ENCODE data around the gene STAT1. TPM values are rescaled to one million over a fixed set of nuclear protein-coding genes. Genes with fewer than 3 reads are reported as not detected.
"Not testable (repeated sequence)": the region's sequence is repeated elsewhere in the genome, so short reads cannot be mapped to it uniquely, and the experiment has no call there.

Gene STAT1
- polyA plus RNA-seq, 1 donor from 2014 or later = 4.9 TPM

DNA sequence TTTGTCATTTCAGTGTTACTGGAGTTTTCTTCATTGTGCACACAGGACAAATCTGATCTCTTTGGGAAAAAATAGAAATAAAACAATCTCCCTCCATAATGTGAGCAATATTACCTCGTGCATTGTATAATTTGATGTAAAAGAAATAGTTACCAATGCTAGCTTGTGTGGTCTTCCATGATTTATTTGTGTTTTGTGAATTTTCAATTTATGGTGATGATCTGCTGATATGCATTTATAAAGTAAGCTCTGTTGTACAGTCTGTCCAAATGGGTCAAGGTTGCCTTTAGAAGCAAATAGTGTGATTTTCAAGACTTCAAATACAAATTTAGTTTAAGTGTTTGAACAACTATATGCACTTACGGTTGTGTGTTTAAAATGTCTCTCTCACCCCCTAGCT, 50.9 kb downstream of the STAT1 start:
- Histone ChIP-seq H3K9ac (ENCODE audit: low read length) (no peak overlapping the region), H3K4me2 (ENCODE audit: low read length) (no peak overlapping the region), H4K20me1 (ENCODE audit: insufficient read depth) (no peaks in the 10 kb centered on the region), H3K27me3 (ENCODE audit: insufficient read depth, low read depth, low read length) (no peaks in the 10 kb centered on the region), H2AFZ (ENCODE audit: low read depth, low read length) (no peak overlapping the region), H3K36me3 (ENCODE audit: insufficient read depth, low read length) (no peaks in the 10 kb centered on the region), H3K79me2 (replicated peaks; ENCODE audit: insufficient read depth, low read length) (no peaks in the 10 kb centered on the region), H3K9me3 (ENCODE audit: low read length) (no peaks in the 10 kb centered on the region), H3K27ac (ENCODE audit: low read length) (no peak overlapping the region), H3K9me2 (ENCODE audit: insufficient read depth, low read length) (no peaks in the 10 kb centered on the region), H3F3A (ENCODE audit: insufficient read depth, low read length, poor library complexity, severe bottlenecking) (no peaks in the 10 kb centered on the region), H3K4me3 (ENCODE audit: low read length) (no peak overlapping the region)
- TF ChIP-seq EP300 (conservative IDR thresholded peaks at IDR 0.05; ENCODE audit: poor library complexity, severe bottlenecking) (no peak), RAD21 (conservative IDR thresholded peaks at IDR 0.05) (no peak), SMC3 (conservative IDR thresholded peaks at IDR 0.05; ENCODE audit: poor library complexity) (no peak)

DNA sequence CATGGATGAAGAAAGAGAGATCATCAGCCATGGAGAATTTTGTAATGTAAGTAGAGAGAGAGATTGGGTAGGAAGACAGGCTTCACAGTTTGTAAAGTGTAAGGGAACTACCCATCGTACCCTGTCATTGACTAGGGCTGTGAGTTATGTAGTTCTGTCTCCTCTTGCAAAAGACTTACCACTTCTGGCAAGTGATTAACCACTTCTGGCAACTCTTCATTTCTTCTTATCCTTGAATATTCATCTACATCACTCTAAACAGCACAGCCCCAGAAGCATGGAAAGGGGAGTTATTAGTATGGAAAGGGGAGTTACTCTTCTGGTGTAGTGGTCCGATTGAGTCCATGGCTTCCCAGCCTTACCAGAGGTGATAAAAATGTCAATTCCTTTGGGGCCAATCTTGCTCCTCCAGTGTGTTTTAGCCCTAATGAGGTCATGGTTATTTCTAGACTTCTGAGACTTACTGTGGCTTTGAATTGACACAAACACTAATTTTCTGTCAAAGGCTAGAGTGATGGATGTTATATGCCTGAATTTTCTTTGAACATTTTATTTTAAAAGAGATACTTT, 52.0 kb downstream of the STAT1 start:
- TF ChIP-seq POLR2AphosphoS5 (IDR thresholded peaks at IDR 0.05) (no peak), EP300 (conservative IDR thresholded peaks at IDR 0.05; ENCODE audit: poor library complexity, severe bottlenecking) (no peak), EZH2 (IDR thresholded peaks at IDR 0.05; ENCODE audit: borderline replicate concordance, insufficient read depth, low read length, poor library complexity, severe bottlenecking) (no peak), RAD21 (conservative IDR thresholded peaks at IDR 0.05) (no peak), MXI1 (conservative IDR thresholded peaks at IDR 0.05; ENCODE audit: poor library complexity, severe bottlenecking) (no peak), TAF1 (IDR thresholded peaks at IDR 0.05; ENCODE audit: low read depth) (no peak), SMC3 (conservative IDR thresholded peaks at IDR 0.05; ENCODE audit: poor library complexity) (no peak), REST (IDR thresholded peaks at IDR 0.05; ENCODE audit: borderline replicate concordance) (no peak)
- TF ChIP-seq, protein P1, sequence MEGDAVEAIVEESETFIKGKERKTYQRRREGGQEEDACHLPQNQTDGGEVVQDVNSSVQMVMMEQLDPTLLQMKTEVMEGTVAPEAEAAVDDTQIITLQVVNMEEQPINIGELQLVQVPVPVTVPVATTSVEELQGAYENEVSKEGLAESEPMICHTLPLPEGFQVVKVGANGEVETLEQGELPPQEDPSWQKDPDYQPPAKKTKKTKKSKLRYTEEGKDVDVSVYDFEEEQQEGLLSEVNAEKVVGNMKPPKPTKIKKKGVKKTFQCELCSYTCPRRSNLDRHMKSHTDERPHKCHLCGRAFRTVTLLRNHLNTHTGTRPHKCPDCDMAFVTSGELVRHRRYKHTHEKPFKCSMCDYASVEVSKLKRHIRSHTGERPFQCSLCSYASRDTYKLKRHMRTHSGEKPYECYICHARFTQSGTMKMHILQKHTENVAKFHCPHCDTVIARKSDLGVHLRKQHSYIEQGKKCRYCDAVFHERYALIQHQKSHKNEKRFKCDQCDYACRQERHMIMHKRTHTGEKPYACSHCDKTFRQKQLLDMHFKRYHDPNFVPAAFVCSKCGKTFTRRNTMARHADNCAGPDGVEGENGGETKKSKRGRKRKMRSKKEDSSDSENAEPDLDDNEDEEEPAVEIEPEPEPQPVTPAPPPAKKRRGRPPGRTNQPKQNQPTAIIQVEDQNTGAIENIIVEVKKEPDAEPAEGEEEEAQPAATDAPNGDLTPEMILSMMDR (IDR thresholded peaks at IDR 0.05; ENCODE audit: poor library complexity, severe bottlenecking) = no peak
- Histone ChIP-seq H3K79me2 (replicated peaks; ENCODE audit: insufficient read depth, low read length) (no peaks in the 10 kb centered on the region), H3F3A (ENCODE audit: insufficient read depth, low read length, poor library complexity, severe bottlenecking) (no peaks in the 10 kb centered on the region), H3K4me3 (ENCODE audit: low read length) (no peak overlapping the region), H3K4me2 (ENCODE audit: low read length) (no peak overlapping the region), H3K36me3 (ENCODE audit: insufficient read depth, low read length) (no peaks in the 10 kb centered on the region), H3K9me3 (ENCODE audit: low read length) (no peaks in the 10 kb centered on the region), H3K27me3 (ENCODE audit: insufficient read depth, low read depth, low read length) (no peaks in the 10 kb centered on the region), H3K27ac (ENCODE audit: low read length) (no peak overlapping the region), H3K9me2 (ENCODE audit: insufficient read depth, low read length) (no peaks in the 10 kb centered on the region), H2AFZ (ENCODE audit: low read depth, low read length) (no peak overlapping the region), H3K9ac (ENCODE audit: low read length) (no peak overlapping the region), H4K20me1 (ENCODE audit: insufficient read depth) (no peaks in the 10 kb centered on the region)

DNA sequence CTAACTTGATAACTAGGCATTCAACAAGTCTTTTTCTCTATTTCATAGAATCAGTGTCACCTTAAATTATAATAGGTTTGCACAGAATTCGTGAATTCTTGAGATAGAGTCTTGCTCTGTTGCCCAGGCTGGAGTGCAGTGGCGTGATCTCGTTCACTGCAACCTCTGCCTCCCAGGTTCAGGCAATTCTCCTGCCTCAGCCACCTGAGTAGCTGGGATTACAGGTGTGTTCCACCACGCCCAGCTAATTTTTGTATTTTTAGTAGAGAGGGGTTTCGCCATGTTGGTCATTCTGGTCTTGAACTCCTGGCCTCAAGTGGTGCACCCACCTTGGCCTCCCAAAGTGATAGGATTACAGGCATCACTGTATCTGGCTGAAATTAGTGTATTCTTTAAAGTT, 52.9 kb downstream of the STAT1 start:
- not testable (repeated sequence) for H3K4me2 ChIP-seq (ENCODE audit: low read length); H3F3A ChIP-seq (ENCODE audit: insufficient read depth, low read length, poor library complexity, severe bottlenecking); H3K4me3 ChIP-seq (ENCODE audit: low read length); H3K79me2 ChIP-seq (replicated peaks; ENCODE audit: insufficient read depth, low read length); H4K20me1 ChIP-seq (ENCODE audit: insufficient read depth); H3K9me2 ChIP-seq (ENCODE audit: insufficient read depth, low read length); H3K27ac ChIP-seq (ENCODE audit: low read length); H3K36me3 ChIP-seq (ENCODE audit: insufficient read depth, low read length); H3K9me3 ChIP-seq (ENCODE audit: low read length); H3K27me3 ChIP-seq (ENCODE audit: insufficient read depth, low read depth, low read length); H2AFZ ChIP-seq (ENCODE audit: low read depth, low read length); H3K9ac ChIP-seq (ENCODE audit: low read length)

All from neural cell (in vitro differentiated cells).